HG03108 (cell line): ENCODE measurements around the gene SUPT20HL2.
"Not testable (repeated sequence)": the region's sequence is repeated elsewhere in the genome, so short reads cannot be mapped to it uniquely, and the experiment has no call there.

Experiments used
- ATAC-seq: cut with Tn5 transposase; IDR thresholded peaks from one replicate; pipeline ENCODE4 v1.9.1; 2021; ENCODE audit warnings: moderate library complexity; ENCODE audit not compliant: unreplicated experiment

SUPT20HL2 gene

DNA sequence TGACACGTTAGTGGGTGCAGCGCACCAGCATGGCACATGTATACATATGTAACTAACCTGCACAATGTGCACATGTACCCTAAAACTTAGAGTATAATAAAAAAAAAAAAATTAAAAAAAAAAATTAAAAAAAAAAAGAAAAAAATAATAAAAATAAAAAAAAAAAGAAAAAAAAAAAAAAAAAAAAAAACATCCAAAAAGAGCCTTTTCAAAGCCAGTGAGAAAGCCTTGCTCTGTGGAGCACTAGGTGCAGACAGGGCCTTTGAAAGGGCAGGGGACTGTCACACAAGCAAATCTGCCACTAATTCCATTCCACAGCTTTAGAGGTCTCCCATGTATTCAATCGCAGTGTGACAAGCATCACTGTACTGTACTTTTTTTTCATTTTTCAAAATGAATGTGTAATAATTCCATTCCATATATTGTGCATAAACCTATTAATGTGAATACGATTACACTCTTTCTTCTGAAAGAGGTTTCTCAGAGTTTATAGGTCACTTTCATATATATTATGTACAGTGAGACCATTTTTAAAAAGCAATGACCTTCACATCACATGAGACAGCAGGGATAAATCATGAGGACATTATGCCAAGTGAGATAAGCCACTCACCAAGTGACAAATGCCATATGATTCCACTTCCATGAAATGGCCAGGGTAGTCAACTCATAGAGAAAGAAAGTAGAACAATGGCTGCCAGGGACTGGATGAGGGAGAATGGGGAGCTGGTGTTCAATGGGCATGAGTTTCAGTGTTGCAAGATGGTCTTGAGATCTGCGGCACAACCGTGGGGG lies 4.1 kb downstream of the SUPT20HL2 start:
- not testable (repeated sequence) for ATAC-seq

DNA sequence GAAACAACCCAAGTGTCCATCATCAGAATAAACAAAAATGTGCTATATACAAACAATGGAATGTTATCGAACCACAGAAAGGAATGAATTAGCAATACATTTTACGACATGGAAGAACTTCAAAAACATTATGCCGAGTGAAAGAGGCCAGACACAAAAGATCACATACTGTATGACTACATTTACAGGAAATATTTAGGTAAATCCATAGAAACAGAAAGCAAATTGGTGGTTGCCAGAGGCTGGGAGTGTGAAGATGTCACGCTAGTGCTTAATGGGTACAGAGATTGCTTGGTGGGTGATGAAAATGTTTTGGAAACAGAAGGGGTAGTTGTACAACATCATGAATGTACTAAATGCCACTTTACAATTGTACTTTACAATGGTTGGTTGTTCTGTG lies 5.1 kb downstream of the SUPT20HL2 start:
- ATAC-seq = not testable (repeated sequence)

DNA sequence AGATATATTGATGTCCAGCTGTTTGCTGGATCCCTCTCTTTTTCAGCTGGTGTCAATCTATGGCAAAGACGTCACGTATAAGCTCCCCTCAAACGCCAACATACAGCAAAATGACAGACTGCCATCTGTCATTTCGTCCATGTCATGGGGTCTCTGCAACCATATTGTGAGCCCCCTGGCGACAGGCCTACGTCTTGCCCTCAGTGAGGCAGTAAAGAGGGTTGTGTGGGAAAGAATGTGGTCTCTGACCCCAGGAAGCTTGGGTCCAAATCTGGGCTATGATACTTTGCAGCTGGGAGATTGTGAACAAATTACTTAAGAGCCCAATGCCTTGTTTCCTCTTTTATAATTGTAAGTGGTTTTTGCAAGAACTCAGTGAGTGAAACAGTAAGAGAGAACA lies 7.4 kb downstream of the SUPT20HL2 start:
- ATAC-seq = no peak

DNA sequence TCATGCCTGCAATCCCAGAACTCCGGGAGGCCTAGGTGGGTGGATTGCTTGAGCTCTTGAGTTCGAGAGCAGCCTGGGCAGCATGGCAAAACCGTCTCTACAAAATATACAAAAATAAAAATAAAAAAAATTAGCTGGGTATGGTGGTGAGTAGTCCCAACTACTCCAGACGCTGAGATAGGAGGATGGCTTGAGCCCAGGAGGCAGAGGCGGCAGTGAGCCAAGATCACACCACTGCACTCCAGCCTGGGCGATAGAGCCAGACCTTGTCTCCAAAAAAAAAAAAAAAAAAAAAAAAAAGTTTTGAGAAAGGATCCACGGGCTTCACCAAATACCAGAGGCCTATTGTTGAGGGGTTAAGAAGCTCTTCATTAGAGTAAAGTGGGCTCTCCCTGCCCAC lies 8.0 kb downstream of the SUPT20HL2 start:
- ATAC-seq = no peak

DNA sequence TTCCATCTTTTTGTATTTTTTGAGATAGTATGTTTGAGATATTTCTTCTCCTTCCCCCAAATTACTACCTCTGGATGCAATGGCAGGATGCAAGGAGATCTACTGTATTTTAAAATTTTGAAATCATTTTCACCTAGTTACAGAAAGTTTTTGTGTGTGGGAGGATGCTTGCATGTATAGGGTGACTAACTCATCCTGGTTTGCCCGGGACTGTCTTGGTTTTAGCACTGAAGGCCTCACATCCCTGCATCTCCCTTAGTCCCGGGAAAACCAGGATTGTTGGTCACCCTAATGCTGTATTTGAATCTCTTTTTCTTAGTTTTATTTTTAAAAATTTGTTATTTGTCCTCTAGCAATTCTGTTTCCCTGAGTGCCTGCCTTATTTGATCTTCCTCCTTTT lies 12.1 kb downstream of the SUPT20HL2 start:
- no peak for ATAC-seq

DNA sequence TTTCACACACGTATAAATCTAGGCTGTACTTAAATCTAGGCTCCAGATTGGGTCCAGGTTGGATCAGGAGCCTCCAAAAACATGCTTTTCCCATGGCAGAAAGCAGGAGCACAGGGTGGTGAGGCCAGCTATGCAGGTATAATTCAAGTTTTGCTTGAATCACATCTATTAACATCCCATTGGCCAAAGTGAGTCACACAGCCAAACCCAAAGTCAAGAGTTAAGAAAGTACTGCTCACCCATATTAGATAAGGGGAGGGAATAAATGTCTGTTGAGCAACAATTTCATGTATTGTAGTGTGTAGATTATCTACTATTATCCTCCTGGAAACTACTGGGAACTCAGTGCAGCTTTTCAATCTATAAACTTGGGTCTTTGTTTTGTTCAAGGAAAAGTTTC lies 12.8 kb downstream of the SUPT20HL2 start:
- no peak for ATAC-seq

DNA sequence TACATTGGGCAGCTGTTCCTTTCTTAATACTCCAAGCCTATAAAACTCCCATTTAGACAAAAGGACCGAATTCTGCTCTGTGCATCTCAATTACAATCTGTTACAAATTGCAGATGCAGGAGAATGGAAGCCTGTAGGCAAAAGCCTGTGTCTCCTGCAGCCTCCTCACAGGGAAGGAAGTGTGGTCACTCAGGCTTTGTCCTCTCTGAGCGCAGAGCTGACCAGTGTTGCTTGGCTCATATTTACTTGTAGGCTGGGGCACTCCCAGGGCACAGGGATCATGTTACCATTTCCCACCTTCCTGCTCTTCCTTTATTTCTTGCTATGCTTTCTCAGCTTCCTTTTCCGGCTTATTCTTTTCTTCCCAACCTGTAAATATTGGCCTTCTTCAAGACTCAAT lies 15.7 kb downstream of the SUPT20HL2 start:
- no peak for ATAC-seq

DNA sequence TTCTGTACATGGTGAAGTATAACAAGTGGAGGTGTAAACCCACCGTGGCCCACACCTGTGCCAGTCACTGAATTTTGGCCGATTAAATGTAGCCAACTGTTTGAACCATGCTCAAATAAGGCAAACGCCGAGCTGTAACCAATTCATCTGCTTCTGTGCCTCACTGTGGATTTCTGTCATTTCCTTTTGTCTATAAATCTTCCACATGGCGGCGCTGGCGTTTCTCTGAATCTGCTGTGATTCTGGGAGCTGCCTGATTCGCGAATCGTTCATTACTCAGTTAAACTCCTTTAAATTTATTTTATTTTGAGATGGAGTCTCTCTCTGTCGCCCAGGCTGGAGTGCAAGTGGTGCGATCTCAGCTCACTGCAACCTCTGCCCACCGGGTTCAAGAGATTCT lies 19.2 kb downstream of the SUPT20HL2 start:
- ATAC-seq = no peak

DNA sequence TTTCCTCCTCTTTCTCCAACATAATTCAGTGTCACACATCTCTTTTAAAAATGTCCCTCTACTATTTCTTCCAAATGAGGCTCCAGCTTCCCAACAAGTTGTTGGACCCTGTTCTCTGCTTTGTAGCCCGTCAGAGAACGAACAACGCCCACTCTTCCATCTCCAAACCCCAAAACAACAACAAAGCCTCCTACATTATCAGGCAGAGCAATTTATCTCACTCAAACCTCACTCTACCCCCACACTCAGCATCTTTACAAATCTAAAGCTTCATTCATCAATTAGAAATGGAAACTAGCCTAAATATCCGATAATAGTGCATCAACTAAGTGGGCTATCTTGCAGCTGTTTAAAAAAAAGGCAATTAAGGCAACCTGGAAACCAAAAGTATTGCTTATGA lies 20.5 kb downstream of the SUPT20HL2 start:
- no peak for ATAC-seq

DNA sequence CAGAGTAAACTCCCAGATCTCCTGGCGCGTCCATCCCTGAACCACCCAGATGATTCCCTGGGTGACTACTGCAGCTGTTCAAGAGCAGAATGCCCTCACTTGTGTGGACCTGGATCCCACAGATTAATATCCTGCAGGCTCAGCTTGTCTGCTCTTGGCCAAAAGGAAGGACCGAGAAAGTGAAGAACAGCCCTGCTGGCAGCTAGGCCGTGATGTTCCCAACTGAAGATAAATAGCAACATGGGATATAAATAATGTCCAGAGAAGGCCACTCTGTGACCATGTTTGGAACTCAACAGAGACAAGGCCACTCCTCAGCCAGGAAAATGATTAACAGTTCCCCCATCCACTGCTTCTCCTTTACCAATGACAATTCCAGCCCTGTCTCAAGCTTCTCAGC lies 21.5 kb downstream of the SUPT20HL2 start:
- no peak for ATAC-seq

DNA sequence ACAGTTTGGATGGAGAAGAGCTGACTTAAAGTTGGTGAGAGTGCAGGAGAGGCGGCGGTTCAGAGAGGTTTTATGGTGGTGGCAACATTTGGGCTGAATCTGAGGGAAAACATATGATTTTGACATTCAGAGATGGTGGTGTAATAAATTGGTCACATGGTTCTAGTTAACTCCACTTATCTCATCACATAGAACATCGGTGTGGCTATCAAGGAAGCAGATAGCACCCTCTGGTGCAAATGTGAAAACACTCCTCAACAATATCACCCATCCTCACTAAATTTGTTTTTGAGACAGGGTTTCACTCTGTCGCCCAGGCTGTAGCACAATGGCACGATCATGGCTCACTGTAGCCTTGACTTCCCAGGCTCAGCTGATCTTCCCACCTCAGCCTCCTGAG lies 28.8 kb downstream of the SUPT20HL2 start:
- no peak for ATAC-seq

DNA sequence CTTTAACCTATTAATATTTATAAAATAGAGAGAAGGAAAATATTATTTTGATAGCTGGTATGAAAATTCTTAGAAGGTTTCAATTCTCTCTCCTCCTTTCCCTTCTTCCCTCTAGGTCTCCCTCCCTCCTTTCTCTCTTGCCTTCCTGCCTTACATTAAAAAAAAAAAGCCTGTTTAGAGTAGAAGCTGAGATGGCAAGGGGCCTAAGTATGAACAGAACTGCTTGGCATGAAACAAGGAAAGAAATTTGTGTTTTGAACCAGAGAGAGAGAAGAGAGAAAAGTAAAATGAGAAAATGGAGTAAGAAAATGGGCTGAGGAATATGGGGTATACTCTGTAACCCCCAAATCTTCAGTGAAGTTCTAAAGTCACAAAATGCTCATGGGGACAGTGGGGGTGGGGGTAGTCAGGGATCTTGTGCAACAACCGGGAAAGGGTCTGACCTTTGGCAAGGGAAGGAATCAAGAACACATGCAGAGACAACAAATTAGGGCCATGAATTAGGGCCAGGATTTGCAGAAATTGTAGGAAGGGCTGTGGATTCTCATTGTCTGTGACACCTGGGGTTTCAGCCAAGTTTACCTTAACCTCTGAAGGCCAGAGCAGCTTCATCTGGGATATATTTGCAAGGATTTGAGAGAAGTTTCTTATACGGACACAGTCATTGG lies 30.6 kb downstream of the SUPT20HL2 start:
- ATAC-seq = no peak

DNA sequence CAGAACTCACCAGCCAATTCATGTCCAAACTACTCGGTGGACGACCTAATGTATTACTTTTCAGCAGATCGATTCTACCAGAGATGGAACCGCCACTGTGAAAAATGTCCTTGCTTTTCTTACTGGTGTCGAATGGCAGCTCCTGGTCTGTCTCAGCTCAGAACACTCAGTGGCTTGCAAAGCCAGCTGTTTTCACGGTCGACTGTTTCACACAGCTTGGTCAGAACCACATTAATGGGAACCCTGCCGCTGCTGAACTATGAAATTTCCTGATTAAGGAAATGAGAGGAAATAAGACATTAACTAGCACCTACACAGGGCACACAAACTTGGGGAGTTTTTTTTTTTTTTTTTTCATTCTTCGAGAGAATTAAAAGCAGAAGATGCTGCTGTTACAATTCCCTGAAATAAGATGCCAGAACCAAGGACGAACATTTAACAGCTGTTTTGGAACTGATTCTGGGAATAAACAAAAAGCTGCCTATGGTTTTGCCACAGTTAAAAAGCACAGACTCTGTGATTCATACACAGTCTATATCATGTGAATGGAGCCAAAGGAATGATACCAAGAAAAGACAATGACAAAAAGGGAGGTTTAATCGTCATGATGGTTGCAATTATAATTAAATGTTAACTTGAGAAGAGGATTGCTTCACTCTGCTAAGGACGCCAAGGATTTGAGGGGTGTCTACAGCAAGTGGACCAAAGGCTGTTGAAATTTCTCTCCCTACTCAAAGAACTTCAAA lies 31.3 kb downstream of the SUPT20HL2 start:
- no peak for ATAC-seq

DNA sequence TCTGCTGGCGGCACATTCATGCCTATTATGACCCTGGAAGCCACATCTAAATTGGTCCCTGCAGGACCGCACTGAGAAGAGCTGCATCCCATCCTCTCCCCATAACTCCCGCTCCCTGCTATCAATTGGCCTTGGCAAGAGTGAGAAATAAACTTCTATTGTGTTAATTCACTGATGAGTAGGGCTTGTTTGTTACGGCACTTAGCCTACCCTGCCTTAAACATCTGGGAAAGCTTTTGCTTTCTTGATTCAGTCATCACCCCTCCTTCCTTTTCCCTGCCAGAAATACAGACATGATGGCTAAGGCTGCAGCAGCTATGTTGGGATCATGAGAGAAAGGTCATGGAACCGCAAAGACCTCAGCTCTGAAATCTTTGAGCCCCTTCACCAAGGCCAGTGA lies 36.5 kb downstream of the SUPT20HL2 start:
- no peak for ATAC-seq

DNA sequence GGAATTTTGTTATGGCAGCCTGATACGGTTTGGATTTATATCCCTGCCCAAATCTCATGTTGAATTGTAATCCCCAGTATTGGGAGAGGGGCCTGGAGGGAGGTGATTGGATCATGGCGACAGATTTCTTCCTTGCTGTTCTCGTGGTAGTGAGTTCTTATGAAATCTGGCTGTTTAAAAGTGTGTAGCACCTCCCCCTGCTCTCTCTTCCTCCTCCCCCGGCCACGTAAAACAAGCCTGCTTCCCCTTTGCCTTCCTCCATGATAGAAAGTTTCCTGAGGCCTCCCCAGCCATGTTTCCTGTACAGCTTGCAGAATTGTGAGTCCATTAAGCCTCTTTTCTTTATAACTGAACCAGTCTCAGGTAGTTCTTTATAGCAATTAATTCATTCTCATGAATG lies 37.9 kb downstream of the SUPT20HL2 start:
- no peak for ATAC-seq

DNA sequence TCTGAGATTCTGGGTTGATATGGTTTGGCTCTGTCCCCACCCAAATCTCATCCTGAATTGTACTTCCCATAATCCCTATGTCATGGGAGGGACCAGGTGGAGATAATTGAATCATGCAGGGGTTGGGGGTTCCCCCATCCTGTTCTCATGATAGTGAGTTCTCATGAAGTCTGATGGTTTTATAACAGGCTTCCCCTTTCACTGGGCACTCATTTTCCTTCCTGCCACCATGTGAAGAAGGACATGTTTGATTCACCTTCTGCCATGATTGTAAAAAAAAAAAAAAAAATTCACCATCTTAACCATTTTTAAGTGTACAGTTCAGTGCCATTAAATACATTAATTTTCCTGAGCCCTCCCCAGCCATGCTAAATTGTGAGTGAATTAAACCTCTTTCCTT lies 42.6 kb downstream of the SUPT20HL2 start:
- ATAC-seq = no peak

DNA sequence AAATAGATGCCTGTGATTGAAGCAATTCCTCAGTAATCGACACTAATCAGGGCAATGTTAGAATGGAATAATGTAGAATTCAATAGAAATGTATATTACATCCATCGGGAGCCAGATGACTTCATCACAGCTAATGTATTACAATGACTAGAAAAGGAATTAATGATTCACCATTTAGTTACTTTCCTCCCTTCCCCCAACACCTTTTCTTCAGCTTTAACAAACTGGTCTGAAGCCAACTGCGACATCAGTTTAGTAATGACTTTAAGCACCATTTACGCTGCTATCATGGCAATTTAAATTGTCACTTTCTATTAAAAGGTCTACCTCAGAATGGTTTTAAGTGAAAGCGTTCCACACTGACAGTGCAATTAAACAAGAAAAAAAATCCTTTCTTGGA lies 45.1 kb downstream of the SUPT20HL2 start:
- no peak for ATAC-seq

DNA sequence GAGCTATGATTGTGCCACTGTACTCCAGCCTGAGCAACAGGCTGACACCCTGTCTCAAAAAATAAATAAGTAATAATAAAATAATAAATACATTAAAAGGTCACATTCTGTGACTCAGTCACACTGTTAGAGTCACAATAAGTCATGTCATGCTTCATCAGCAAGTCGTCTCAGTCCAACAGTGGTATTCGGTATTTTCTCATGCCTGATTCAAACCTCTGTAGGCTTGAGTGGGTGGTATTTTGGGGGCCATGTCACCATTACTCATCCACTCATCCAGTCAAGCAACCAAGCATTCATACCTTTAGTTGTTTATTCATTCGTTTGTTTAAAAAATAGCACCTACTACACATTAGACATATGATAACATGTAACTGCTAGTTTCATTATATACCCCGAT lies 46.9 kb downstream of the SUPT20HL2 start:
- no peak for ATAC-seq

DNA sequence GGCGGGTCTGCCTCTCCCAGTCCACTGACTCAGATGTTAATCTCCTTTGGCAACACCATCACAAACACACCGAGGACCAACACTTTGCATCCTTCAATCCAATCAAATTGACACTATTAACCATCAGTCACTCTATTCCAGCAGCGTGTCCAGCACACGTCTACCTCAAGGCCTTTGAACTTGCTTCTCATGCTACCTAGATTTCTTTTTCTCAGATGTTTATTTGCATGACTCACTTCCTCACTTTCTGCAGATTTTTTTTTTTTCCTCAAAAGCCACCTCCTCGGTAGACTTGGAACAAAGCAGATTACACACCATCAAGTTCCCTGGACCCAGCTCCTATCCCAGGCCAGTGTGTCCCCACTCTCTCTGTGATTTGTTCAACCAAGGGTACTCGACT lies 49.5 kb downstream of the SUPT20HL2 start:
- no peak for ATAC-seq

DNA sequence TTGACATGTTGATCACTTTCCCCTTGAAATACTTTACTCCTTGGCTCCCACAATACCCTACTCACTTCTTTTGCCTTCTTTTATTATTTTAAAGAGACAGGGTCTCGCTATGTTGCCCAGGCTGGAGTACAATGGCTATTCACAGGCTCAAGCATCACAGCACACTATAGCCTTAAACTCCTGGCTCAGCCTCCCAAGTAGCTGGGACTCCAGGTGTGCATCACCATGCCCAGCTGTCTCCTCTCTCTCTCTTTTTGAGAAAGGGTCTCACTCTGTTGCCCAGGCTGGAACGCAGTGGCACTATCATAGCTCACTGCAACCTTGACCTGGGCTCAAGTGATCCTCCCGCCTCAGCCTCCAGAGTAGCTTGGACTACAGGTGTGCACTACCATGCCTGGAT lies 51.6 kb downstream of the SUPT20HL2 start:
- no peak for ATAC-seq
